Stimulated activated CD4-positive, alpha-beta T cell treated with anti-CD3 and anti-CD28 coated beads, TNF-alpha, amount 100 ng/mL, for 1 hour (primary cell): ENCODE results near the gene PRR20E.
"Not testable (repeated sequence)": the region's sequence is repeated elsewhere in the genome, so short reads cannot be mapped to it uniquely, and the experiment has no call there.

ENCODE experiments used
- DNase-seq, 3 donors: peaks; one replicate each; pipeline ENCODE4 v3.0.0-alpha.2; 2020; ENCODE audit warnings: low read depth in 3 of 3, low spot score in 1 of 3

PRR20E gene

DNA sequence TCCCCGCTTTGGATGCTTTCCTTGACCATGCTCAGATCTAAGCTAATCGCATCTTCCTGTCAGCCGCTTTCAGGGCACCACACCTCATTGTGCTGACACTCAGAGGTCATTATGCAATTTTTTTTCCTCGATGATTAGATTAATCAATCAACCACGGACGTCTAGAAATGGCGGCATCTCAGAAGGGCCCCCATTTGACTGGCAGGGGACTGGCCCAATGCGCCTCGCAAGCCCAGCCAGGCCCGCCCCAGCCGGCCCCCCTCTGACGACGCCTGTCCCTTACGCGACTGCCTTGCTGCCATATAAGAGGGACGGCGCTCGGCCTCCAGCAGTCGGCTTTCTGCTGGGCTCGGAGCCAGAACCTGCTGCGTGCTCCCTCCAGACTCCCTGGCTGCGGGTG, at the start of gene PRR20E:
Gene PRR20E (plus strand): TSS at position 301 of the 400 bp plus-strand sequence. CDS start 387 bp downstream, outside the sequence.
- DNase-seq, result not testable (repeated sequence)

- no peak for DNase-seq
Observed at GRCh38 chr13:57123681-57124080, 43.3 kb upstream of the PRR20E start.

DNA sequence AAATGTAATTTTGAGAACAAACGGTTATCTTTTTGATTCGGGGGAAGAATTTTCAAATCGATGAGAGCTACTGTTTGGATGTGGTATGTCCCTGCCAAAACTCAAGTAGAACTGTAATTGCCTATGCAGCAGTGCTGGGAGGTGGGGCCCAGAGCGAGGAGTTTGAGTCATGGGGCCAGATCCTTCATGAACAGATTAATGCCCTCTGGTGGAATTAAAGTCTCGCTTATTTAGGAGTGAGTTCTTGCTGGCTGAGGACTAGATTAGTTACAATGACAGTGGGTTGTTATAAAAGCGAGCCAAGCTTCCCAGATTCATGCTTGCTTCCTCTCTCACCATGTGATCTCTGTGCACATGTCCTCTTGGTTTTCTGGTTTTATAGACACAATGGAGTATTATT, 38.1 kb upstream of the PRR20E start:
- DNase-seq, result no peak

- DNase-seq, result no peak
Observed at GRCh38 chr13:57136093-57136492, 30.9 kb upstream of the PRR20E start.

- no peak for DNase-seq
Observed at GRCh38 chr13:57137585-57137984, 29.4 kb upstream of the PRR20E start.

DNA sequence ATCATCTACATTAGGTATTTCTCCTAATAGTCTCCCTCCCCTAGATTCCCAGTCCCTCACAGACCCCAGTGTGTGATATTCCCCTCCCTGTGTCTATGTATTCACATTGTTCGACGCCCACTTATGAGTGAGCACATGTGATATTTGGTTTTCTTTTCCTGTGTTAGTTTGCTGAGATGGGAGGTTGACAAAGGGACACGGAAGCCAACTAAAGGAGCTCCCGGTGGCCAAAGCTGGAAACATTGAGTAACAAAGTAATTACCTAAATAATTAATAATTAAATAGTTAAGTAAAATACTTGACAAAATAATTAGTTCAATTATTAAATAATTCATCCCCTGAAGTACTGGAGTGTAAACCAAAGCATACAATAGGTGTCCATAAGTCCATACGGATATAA, 28.0 kb upstream of the PRR20E start:
- no peak for DNase-seq

DNA sequence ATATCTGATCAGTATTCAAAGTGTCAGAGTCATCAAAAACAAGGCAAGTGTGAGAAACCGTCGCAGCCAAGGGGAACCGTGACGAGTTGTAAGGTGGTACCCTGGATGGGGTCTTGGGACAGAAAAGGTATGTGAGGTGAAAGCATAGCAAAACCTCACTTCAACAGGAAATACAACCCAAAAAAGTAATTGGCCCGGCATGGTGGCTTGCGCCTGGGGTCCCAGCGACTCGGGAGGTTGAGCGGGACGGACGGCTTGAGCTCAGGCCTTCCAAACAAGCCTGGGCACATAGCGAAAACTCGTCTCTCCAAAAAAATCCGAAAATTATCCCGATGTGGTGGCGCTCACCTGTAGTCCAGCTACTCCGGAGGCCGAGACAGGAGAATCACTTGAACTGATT, 27.2 kb upstream of the PRR20E start:
- not testable (repeated sequence) for DNase-seq

- DNase-seq, result not testable (repeated sequence)
Observed at GRCh38 chr13:57140235-57140968, 26.6 kb upstream of the PRR20E start, which contains the start of gene PRR20A. Gene PRR20A, plus strand, starts transcription at chr13:57140918. Its CDS starts 387 bp downstream, at chr13:57141305.

DNA sequence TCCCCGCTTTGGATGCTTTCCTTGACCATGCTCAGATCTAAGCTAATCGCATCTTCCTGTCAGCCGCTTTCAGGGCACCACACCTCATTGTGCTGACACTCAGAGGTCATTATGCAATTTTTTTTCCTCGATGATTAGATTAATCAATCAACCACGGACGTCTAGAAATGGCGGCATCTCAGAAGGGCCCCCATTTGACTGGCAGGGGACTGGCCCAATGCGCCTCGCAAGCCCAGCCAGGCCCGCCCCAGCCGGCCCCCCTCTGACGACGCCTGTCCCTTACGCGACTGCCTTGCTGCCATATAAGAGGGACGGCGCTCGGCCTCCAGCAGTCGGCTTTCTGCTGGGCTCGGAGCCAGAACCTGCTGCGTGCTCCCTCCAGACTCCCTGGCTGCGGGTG, 19.8 kb upstream of the PRR20E start, which contains the start of gene PRR20B:
Gene PRR20B (plus strand): TSS at position 301 of the 400 bp plus-strand sequence. CDS start 387 bp downstream, outside the sequence.
- not testable (repeated sequence) for DNase-seq

GRCh38 chr13:57148106-57148505, 18.9 kb upstream of the PRR20E start:
- DNase-seq, result not testable (repeated sequence)

DNA sequence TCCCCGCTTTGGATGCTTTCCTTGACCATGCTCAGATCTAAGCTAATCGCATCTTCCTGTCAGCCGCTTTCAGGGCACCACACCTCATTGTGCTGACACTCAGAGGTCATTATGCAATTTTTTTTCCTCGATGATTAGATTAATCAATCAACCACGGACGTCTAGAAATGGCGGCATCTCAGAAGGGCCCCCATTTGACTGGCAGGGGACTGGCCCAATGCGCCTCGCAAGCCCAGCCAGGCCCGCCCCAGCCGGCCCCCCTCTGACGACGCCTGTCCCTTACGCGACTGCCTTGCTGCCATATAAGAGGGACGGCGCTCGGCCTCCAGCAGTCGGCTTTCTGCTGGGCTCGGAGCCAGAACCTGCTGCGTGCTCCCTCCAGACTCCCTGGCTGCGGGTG, 13.2 kb upstream of the PRR20E start, which contains the start of gene PRR20C:
Gene PRR20C (plus strand): TSS at position 301 of the 400 bp plus-strand sequence. CDS start 387 bp downstream, outside the sequence.
- DNase-seq, result not testable (repeated sequence)

DNA sequence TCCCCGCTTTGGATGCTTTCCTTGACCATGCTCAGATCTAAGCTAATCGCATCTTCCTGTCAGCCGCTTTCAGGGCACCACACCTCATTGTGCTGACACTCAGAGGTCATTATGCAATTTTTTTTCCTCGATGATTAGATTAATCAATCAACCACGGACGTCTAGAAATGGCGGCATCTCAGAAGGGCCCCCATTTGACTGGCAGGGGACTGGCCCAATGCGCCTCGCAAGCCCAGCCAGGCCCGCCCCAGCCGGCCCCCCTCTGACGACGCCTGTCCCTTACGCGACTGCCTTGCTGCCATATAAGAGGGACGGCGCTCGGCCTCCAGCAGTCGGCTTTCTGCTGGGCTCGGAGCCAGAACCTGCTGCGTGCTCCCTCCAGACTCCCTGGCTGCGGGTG, 6.7 kb upstream of the PRR20E start, which contains the start of gene PRR20D:
Gene PRR20D (plus strand): TSS at position 301 of the 400 bp plus-strand sequence. CDS start 387 bp downstream, outside the sequence.
- not testable (repeated sequence) for DNase-seq

DNA sequence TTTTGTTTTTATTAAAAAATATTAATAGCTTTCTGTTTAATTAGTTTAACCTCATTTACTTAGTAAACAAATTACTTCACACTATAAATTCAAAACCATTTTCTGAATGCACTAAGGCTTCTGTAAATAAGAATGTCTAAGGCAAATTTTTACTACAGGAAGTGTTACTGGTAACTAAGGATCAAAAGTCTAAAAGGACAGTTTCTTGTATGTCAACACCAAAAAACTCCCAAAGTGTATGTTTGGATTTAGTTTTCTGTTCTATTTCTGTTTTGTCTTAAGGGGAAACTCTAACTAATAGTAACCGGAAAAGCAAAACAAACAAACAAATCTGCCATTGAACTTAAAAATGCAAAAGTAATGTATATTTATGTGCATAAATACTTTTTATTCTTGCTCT, 24.7 kb downstream of the PRR20E start:
- no peak for DNase-seq

DNA sequence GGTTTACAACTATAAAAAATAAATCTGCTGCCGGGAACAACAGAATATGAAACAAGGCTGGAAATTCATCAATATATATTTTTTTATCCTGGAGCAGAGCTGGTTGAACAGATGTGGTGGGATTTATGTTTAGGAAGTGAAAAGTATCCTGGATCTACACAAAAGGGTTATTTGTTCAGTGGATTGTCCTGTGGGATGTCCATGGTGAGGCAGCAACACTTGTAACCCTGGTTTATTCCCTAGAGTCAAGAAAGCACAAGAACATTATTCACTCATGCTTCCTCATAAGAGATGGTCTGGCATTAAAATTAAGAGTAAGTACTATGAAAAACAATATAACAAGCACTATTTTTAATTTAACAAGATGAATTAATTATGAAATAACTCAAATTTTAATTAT, 46.0 kb downstream of the PRR20E start:
- no peak for DNase-seq
